Spinal cord (tissue), 10 donors: ENCODE results near the gene OR4D1. TPM values are rescaled to one million over a fixed set of nuclear protein-coding genes. Genes with fewer than 3 reads are reported as not detected.

ENCODE experiments used
- DNase-seq, 6 donors: peaks; one replicate each; pipeline versions ENCODE4 v3.0.0 to v3.0.0-alpha.2; 2013 to 2015; ENCODE audit warnings: low spot score in 6 of 6, low read depth in 4 of 6
- H3K27ac ChIP-seq: one replicate; pipeline ENCODE4 v1.5.1; 2013; ENCODE audit warnings: low read depth, low read length, control low read depth
- H3K27me3 ChIP-seq: one replicate; pipeline ENCODE4 v1.6.1; 2013; ENCODE audit warnings: low read length; ENCODE audit not compliant: control insufficient read depth, insufficient read depth
- H3K36me3 ChIP-seq: one replicate; pipeline ENCODE4 v1.6.1; 2013; ENCODE audit warnings: low read length; ENCODE audit not compliant: control insufficient read depth, insufficient read depth
- H3K4me1 ChIP-seq: one replicate; pipeline ENCODE4 v1.6.1; 2013; ENCODE audit warnings: low read length; ENCODE audit not compliant: control insufficient read depth, insufficient read depth
- H3K4me3 ChIP-seq: one replicate; pipeline ENCODE4 v1.5.1; 2013; ENCODE audit warnings: low read depth, low read length, control low read depth
- H3K9me3 ChIP-seq: one replicate; pipeline ENCODE4 v1.6.1; 2013; ENCODE audit warnings: low read length; ENCODE audit not compliant: control insufficient read depth, insufficient read depth
- WGBS: methylation state at CpG from one replicate; pipeline ENCODE4 v1.1.5; 2013; ENCODE audit warnings: missing lambda C conversion rate; ENCODE audit not compliant: insufficient coverage; 5-methylcytosine and 5-hydroxymethylcytosine counted together
- polyA plus RNA-seq, 2 donors: library from polyadenylated mRNA; unstranded; fragments of 120-200 nt; gene quantifications; one replicate each; pipeline ENCODE4 v1.2.1, GENCODE V29; 2013; ENCODE audit not compliant: insufficient read length in 2 of 2
- total RNA-seq, 2 donors: library from RNA; depleted of rRNA in 1 of 2; stranded (reverse); fragments of 120-200 nt in 1 of 2; fragments of >200 nt in 1 of 2; gene quantifications; one replicate each; pipeline versions ENCODE4 v1.2.3 to v1.2.4, GENCODE V29; 2013 to 2014
- donor health status: healthy.

Gene OR4D1
- total and polyA plus RNA-seq, 4 donors, result 0.06 to 0.20 (median 0.18) TPM

GRCh38 chr17:58172369-58173071 lies 24.3 kb downstream of the OR4D1 start:
- Histone ChIP-seq H3K9me3 (no peaks in the 10 kb centered on the region), H3K27me3 (peaks cover 8% of the 10 kb centered on the region), H3K4me3 (no peak overlapping the region), H3K27ac (no peak overlapping the region), H3K36me3 (no peaks in the 10 kb centered on the region), H3K4me1 (no peaks in the 10 kb centered on the region)
- peak in 2 of 6 donors; percentile 5 to 75 for DNase-seq
- WGBS, result 67% methylated on average over 1 of the region's 2 CpGs

- Histone ChIP-seq H3K4me3 (no peak overlapping the region), H3K27ac (no peak overlapping the region), H3K36me3 (no peaks in the 10 kb centered on the region), H3K27me3 (peaks cover 5% of the 10 kb centered on the region), H3K9me3 (no peaks in the 10 kb centered on the region), H3K4me1 (no peaks in the 10 kb centered on the region)
- WGBS, result 63% methylated on average over 2 of the region's 3 CpGs
- no peak for DNase-seq
Observed at GRCh38 chr17:58174871-58175270, 26.7 kb downstream of the OR4D1 start.

- Histone ChIP-seq H3K27me3 (peaks cover 5% of the 10 kb centered on the region), H3K9me3 (no peaks in the 10 kb centered on the region), H3K27ac (no peak overlapping the region), H3K4me1 (no peaks in the 10 kb centered on the region), H3K4me3 (no peak overlapping the region), H3K36me3 (no peaks in the 10 kb centered on the region)
- no CpG with 5 or more reads among the region's 7 CpGs for WGBS
- no peak for DNase-seq
Observed at GRCh38 chr17:58176200-58176599, 28.0 kb downstream of the OR4D1 start.

GRCh38 chr17:58181796-58182195 lies 33.6 kb downstream of the OR4D1 start:
- DNase-seq, result no peak
- Histone ChIP-seq H3K4me3 (no peak overlapping the region), H3K27ac (no peak overlapping the region), H3K36me3 (no peaks in the 10 kb centered on the region), H3K27me3 (peaks cover 3% of the 10 kb centered on the region), H3K9me3 (no peaks in the 10 kb centered on the region), H3K4me1 (no peaks in the 10 kb centered on the region)
- 78% methylated on average over 3 of the region's 4 CpGs for WGBS

GRCh38 chr17:58183514-58183913 lies 35.3 kb downstream of the OR4D1 start:
- Histone ChIP-seq H3K27ac (no peak overlapping the region), H3K4me1 (no peaks in the 10 kb centered on the region), H3K9me3 (no peaks in the 10 kb centered on the region), H3K27me3 (no peaks in the 10 kb centered on the region), H3K4me3 (no peak overlapping the region), H3K36me3 (no peaks in the 10 kb centered on the region)
- DNase-seq, result no peak
- WGBS, result 82% methylated on average over 2 of the region's 4 CpGs

GRCh38 chr17:58184308-58184985 lies 36.3 kb downstream of the OR4D1 start:
- Histone ChIP-seq H3K27me3 (peaks cover 2% of the 10 kb centered on the region), H3K27ac (no peak overlapping the region), H3K4me3 (no peak overlapping the region), H3K9me3 (no peaks in the 10 kb centered on the region), H3K36me3 (no peaks in the 10 kb centered on the region), H3K4me1 (no peaks in the 10 kb centered on the region)
- 59% methylated on average over 10 of the region's 10 CpGs for WGBS
- DNase-seq, result no peak

- H3K36me3 ChIP-seq, result no peaks in the 10 kb centered on the region
- no peak overlapping the region for H3K27ac ChIP-seq
- no peaks in the 10 kb centered on the region for H3K4me1 ChIP-seq
- H3K9me3 ChIP-seq, result no peaks in the 10 kb centered on the region
- H3K4me3 ChIP-seq, result no peak overlapping the region
- 75% methylated on average over 8 of the region's 8 CpGs for WGBS
- no peak for DNase-seq
- peaks cover 2% of the 10 kb centered on the region for H3K27me3 ChIP-seq
Observed at GRCh38 chr17:58184986-58185761, 37.0 kb downstream of the OR4D1 start.

- H3K27ac ChIP-seq, result no peak overlapping the region
- no peaks in the 10 kb centered on the region for H3K36me3 ChIP-seq
- no peak for DNase-seq
- 80% methylated on average over 3 of the region's 4 CpGs for WGBS
- H3K9me3 ChIP-seq, result no peaks in the 10 kb centered on the region
- H3K27me3 ChIP-seq, result peaks cover 4% of the 10 kb centered on the region
- H3K4me3 ChIP-seq, result no peak overlapping the region
- H3K4me1 ChIP-seq, result no peaks in the 10 kb centered on the region
Observed at GRCh38 chr17:58186591-58186990, 38.4 kb downstream of the OR4D1 start.

- Histone ChIP-seq H3K4me3 (no peak overlapping the region), H3K27me3 (peaks cover 4% of the 10 kb centered on the region), H3K4me1 (no peaks in the 10 kb centered on the region), H3K9me3 (no peaks in the 10 kb centered on the region), H3K36me3 (no peaks in the 10 kb centered on the region), H3K27ac (no peak overlapping the region)
- WGBS, result 91% methylated on average over 6 of the region's 6 CpGs
- DNase-seq, result no peak
Observed at GRCh38 chr17:58187063-58187462, 38.9 kb downstream of the OR4D1 start.
